ENCODE measurements around the gene FBXL3. TPM values are rescaled to one million over a fixed set of nuclear protein-coding genes. Genes with fewer than 3 reads are reported as not detected.
A peak's percentile ranks its signal among the peaks of the same experiment; 100 is the strongest.

FBXL3 gene
- total and polyA plus RNA-seq, 4 experiments from 2014 or later = 53.7 to 96.2 (median 80.7) TPM

DNA sequence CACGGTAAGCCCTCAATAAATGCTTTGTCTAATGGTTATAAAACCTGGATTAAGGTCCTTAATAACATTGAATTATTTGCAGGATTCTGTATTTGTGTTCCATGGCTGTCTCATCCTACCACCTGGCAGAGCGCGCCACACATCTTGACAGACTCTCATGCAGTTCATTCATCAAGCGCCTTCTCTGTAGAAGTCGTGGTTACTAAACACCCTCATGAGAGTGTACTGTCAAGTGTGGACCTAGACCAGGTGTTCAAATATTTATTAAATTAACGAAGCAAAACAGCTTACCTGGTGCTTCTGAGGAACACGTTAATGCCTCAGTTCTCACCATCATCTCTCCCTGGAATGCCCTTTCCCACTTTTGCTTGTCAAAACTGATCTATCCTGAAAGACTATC lies 13.1 kb upstream of the FBXL3 start:
- no peak overlapping the region for H3K4me3 ChIP-seq (ENCODE audit: low read length in 2 of 2)
- CTCF ChIA-PET (ENCODE audit: partially characterized antibody) = no interaction called here
- Mint-ChIP-seq H3K27me3 (no peaks in the 10 kb centered on the region), H3K27ac (no peak overlapping the region), H3K4me3 (no peak overlapping the region), H3K9me3 (peaks cover 0 to 2% (median 0%) of the 10 kb centered on the region in 8 donors), H3K36me3 (peaks cover 0 to 13% of the 10 kb centered on the region in 2 donors), H3K4me1 (peaks cover 0 to 7% (median under 1%) of the 10 kb centered on the region in 4 donors)
- H3K27me3 ChIP-seq (ENCODE audit: insufficient read depth, low read length) = no peaks in the 10 kb centered on the region
- DNase-seq = no peak
- no peak overlapping the region for H3K27ac ChIP-seq (ENCODE audit: low read depth, low read length)
- POLR2A ChIA-PET (ENCODE audit: partially characterized antibody) = no interaction called here
- peaks cover 3% of the 10 kb centered on the region for H3K36me3 ChIP-seq (ENCODE audit: insufficient read depth, low read length)
- no peaks in the 10 kb centered on the region for H3K4me1 ChIP-seq (ENCODE audit: insufficient read depth, low read length)
- no peaks in the 10 kb centered on the region for H3K9me3 ChIP-seq (ENCODE audit: control insufficient read depth in 1 of 2, low read length in 2 of 2)
- intact Hi-C loops (cut with micrococcal nuclease) = no loop called here

DNA sequence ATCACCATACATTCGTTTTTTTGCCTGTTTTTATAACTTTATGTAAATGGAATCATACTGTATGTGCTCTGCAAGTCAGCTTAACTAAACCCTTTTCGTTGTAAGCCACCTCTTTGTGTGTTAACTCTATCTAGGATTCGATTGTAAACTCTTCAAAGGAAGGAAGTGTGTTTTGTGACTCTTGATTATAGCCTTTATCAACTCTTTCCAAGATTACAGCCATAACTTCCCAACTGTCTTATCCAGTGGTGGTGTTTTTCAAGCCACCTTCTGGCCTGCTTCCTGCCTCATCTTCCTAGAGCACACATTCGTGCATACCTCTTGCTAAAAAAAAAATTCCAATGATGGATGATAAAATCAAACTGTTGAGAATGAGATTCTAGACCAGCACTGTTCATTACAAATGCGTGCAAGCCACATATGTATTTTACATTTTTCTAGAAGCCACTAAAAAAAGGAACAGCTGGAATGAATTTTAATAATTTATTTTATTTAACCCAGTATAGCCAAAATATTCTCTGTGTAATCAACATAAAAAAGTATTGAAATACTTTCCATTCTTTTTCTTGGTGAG lies 12.0 kb upstream of the FBXL3 start:
- no peak for DNase-seq
- CTCF ChIA-PET (ENCODE audit: partially characterized antibody) = no interaction called here
- peaks cover 0 to 7% (median under 1%) of the 10 kb centered on the region in 4 donors for H3K4me1 Mint-ChIP-seq
- peaks cover 0 to 5% of the 10 kb centered on the region in 2 donors for H3K36me3 Mint-ChIP-seq
- Histone ChIP-seq H3K27ac (ENCODE audit: low read depth, low read length) (no peak overlapping the region), H3K4me1 (ENCODE audit: insufficient read depth, low read length) (no peaks in the 10 kb centered on the region), H3K9me3 (ENCODE audit: control insufficient read depth in 1 of 2, low read length in 2 of 2) (no peaks in the 10 kb centered on the region), H3K4me3 (ENCODE audit: low read length in 2 of 2) (no peak overlapping the region), H3K36me3 (ENCODE audit: insufficient read depth, low read length) (no peaks in the 10 kb centered on the region), H3K27me3 (ENCODE audit: insufficient read depth, low read length) (no peaks in the 10 kb centered on the region)
- intact Hi-C loops (cut with micrococcal nuclease) = no loop called here
- POLR2A ChIA-PET (ENCODE audit: partially characterized antibody) = interaction anchor here (1.4 kb wide), 1 partner anchor 12 kb away, joined by 6 read pairs; the partner anchor contains the start of gene FBXL3
- no peaks in the 10 kb centered on the region for H3K27me3 Mint-ChIP-seq
- H3K27ac Mint-ChIP-seq = no peak overlapping the region
- H3K4me3 Mint-ChIP-seq = no peak overlapping the region
- H3K9me3 Mint-ChIP-seq = peaks cover 0 to 2% (median 0%) of the 10 kb centered on the region in 8 donors

DNA sequence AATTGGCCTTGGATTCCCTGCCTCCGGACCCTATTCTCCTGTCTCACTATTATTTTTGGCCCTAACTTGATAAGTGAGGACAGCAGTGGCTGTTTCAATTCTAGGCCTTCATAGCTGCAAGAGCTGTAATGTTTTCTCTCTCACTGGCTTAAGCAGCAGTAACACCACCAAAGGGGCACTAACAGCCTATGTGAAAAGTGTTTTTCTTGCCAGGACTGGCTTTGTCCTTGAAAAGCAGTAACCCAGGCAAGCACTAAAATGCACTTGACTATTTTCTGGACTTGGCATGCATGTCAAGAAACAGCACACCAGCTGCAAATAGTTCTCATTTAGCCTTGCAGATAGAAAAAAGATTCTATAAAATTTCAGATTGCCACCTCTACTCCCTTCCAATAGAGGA lies 9.3 kb upstream of the FBXL3 start:
- no peaks in the 10 kb centered on the region for H3K27me3 ChIP-seq (ENCODE audit: insufficient read depth, low read length)
- Mint-ChIP-seq H3K4me3 (no peak overlapping the region), H3K27me3 (no peaks in the 10 kb centered on the region), H3K27ac (no peak overlapping the region), H3K9me3 (peaks cover 0 to 2% (median 0%) of the 10 kb centered on the region in 8 donors), H3K4me1 (peaks cover 0 to 1% (median 0%) of the 10 kb centered on the region in 4 donors), H3K36me3 (no peaks in the 10 kb centered on the region)
- no peaks in the 10 kb centered on the region for H3K9me3 ChIP-seq (ENCODE audit: control insufficient read depth in 1 of 2, low read length in 2 of 2)
- H3K4me3 ChIP-seq (ENCODE audit: low read length in 2 of 2) = no peak overlapping the region
- ChIA-PET CTCF (ENCODE audit: partially characterized antibody) (no interaction called here), POLR2A (ENCODE audit: partially characterized antibody) (interaction anchor here (1.8 kb wide), 1 partner anchor 11 kb away, joined by 7 read pairs; no protein-coding TSS in a partner anchor)
- no peak overlapping the region for H3K27ac ChIP-seq (ENCODE audit: low read depth, low read length)
- H3K36me3 ChIP-seq (ENCODE audit: insufficient read depth, low read length) = no peaks in the 10 kb centered on the region
- no peaks in the 10 kb centered on the region for H3K4me1 ChIP-seq (ENCODE audit: insufficient read depth, low read length)
- no peak for DNase-seq
- intact Hi-C loops (cut with micrococcal nuclease) = no loop called here

GRCh38 chr13:77034881-77035280 lies 7.9 kb upstream of the FBXL3 start:
- no peaks in the 10 kb centered on the region for H3K9me3 ChIP-seq (ENCODE audit: control insufficient read depth in 1 of 2, low read length in 2 of 2)
- no peaks in the 10 kb centered on the region for H3K4me1 ChIP-seq (ENCODE audit: insufficient read depth, low read length)
- H3K36me3 ChIP-seq (ENCODE audit: insufficient read depth, low read length) = no peaks in the 10 kb centered on the region
- Mint-ChIP-seq H3K27ac (no peak overlapping the region), H3K27me3 (no peaks in the 10 kb centered on the region), H3K36me3 (no peaks in the 10 kb centered on the region), H3K4me3 (no peak overlapping the region), H3K9me3 (peaks cover 0 to 2% (median 0%) of the 10 kb centered on the region in 8 donors), H3K4me1 (no peaks in the 10 kb centered on the region)
- intact Hi-C loops (cut with micrococcal nuclease) = no loop called here
- no peaks in the 10 kb centered on the region for H3K27me3 ChIP-seq (ENCODE audit: insufficient read depth, low read length)
- DNase-seq = no peak
- H3K27ac ChIP-seq (ENCODE audit: low read depth, low read length) = no peak overlapping the region
- no peak overlapping the region for H3K4me3 ChIP-seq (ENCODE audit: low read length in 2 of 2)
- ChIA-PET POLR2A (ENCODE audit: partially characterized antibody) (interaction anchor here (0.5 to 1.8 kb wide), 2 partner anchors 9 to 14 kb away, joined by 3 to 7 read pairs; no protein-coding TSS in a partner anchor), CTCF (ENCODE audit: partially characterized antibody) (interaction anchor here (1.2 kb wide), 1 partner anchor 54 kb away, joined by 3 read pairs; no protein-coding TSS in a partner anchor)

DNA sequence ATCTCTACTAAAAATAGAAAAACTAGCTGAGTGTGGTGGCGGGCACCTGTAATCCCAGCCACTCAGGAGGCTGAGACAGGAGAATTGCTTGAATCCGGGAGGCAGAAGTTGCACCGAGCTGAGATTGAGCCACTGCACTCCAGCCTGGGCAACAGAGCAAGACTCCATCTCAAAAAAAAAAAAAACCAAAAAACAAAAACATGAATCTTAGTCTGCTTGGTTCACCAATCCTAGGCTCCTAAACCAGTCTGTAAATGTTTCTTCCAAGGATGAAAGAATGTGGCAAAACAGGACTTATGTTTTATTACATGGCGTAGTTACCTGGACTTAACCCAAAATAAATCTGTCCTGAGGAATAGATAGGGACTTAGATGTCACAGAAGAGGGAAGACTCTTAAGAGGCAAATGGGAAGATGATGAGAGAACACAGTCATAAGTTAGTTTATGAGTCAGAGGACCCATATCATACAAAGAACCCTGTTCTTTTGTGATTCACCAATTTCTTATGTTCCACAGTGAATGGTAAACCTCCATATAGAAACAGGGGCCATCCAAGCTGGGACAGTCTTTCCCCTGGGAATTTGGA lies 6.9 kb upstream of the FBXL3 start:
- POLR2A ChIA-PET (ENCODE audit: partially characterized antibody) = no interaction called here
- H3K27ac Mint-ChIP-seq = no peak overlapping the region
- H3K4me3 ChIP-seq (ENCODE audit: low read length in 2 of 2) = no peak overlapping the region
- H3K9me3 Mint-ChIP-seq = peaks cover 0 to 2% (median 0%) of the 10 kb centered on the region in 8 donors
- H3K27me3 Mint-ChIP-seq = no peaks in the 10 kb centered on the region
- H3K9me3 ChIP-seq (ENCODE audit: control insufficient read depth in 1 of 2, low read length in 2 of 2) = no peaks in the 10 kb centered on the region
- no peaks in the 10 kb centered on the region for H3K4me1 ChIP-seq (ENCODE audit: insufficient read depth, low read length)
- no peaks in the 10 kb centered on the region for H3K36me3 ChIP-seq (ENCODE audit: insufficient read depth, low read length)
- CTCF ChIA-PET (ENCODE audit: partially characterized antibody) = interaction anchor here (1.2 kb wide), 1 partner anchor 53 kb away, joined by 3 read pairs; no protein-coding TSS in a partner anchor
- no peaks in the 10 kb centered on the region for H3K4me1 Mint-ChIP-seq
- no peak for DNase-seq
- H3K4me3 Mint-ChIP-seq = no peak overlapping the region
- no peaks in the 10 kb centered on the region for H3K36me3 Mint-ChIP-seq
- no peak overlapping the region for H3K27ac ChIP-seq (ENCODE audit: low read depth, low read length)
- intact Hi-C loops (cut with micrococcal nuclease) = no loop called here
- H3K27me3 ChIP-seq (ENCODE audit: insufficient read depth, low read length) = no peaks in the 10 kb centered on the region

GRCh38 chr13:77031656-77032243 lies 4.8 kb upstream of the FBXL3 start:
- Mint-ChIP-seq H3K27ac (no peak overlapping the region), H3K36me3 (peaks cover 0 to 2% of the 10 kb centered on the region in 2 donors), H3K4me1 (peaks cover 8 to 18% (median 12%) of the 10 kb centered on the region in 4 donors), H3K27me3 (no peaks in the 10 kb centered on the region), H3K4me3 (no peak overlapping the region), H3K9me3 (no peaks in the 10 kb centered on the region)
- Histone ChIP-seq H3K9me3 (ENCODE audit: control insufficient read depth in 1 of 2, low read length in 2 of 2) (no peaks in the 10 kb centered on the region), H3K4me3 (ENCODE audit: low read length in 2 of 2) (no peak overlapping the region), H3K4me1 (ENCODE audit: insufficient read depth, low read length) (peaks cover 9% of the 10 kb centered on the region), H3K27me3 (ENCODE audit: insufficient read depth, low read length) (no peaks in the 10 kb centered on the region), H3K36me3 (ENCODE audit: insufficient read depth, low read length) (no peaks in the 10 kb centered on the region), H3K27ac (ENCODE audit: low read depth, low read length) (no peak overlapping the region)
- ChIA-PET POLR2A (ENCODE audit: partially characterized antibody) (no interaction called here), CTCF (ENCODE audit: partially characterized antibody) (interaction anchor here (1.4 kb wide), 1 partner anchor 30 kb away, joined by 3 read pairs; no protein-coding TSS in a partner anchor)
- no peak for DNase-seq
- intact Hi-C loops (cut with micrococcal nuclease) = no loop called here

- no peak overlapping the region for H3K27ac ChIP-seq (ENCODE audit: low read depth, low read length)
- intact Hi-C loops (cut with micrococcal nuclease) = loop anchor here (10.0 kb wide), 1 partner anchor 1395 kb away; the partner anchor contains the start of gene LMO7
- H3K36me3 ChIP-seq (ENCODE audit: insufficient read depth, low read length) = no peaks in the 10 kb centered on the region
- H3K27ac Mint-ChIP-seq = peak overlapping the region in 1 of 7 donors; percentile 80
- H3K27me3 ChIP-seq (ENCODE audit: insufficient read depth, low read length) = no peaks in the 10 kb centered on the region
- no peak for DNase-seq
- H3K9me3 Mint-ChIP-seq = no peaks in the 10 kb centered on the region
- CTCF ChIA-PET (ENCODE audit: partially characterized antibody) = no interaction called here
- peaks cover 12 to 38% (median 23%) of the 10 kb centered on the region in 4 donors for H3K4me1 Mint-ChIP-seq
- peaks cover 0 to 17% of the 10 kb centered on the region in 2 donors for H3K36me3 Mint-ChIP-seq
- POLR2A ChIA-PET (ENCODE audit: partially characterized antibody) = no interaction called here
- no peaks in the 10 kb centered on the region for H3K9me3 ChIP-seq (ENCODE audit: control insufficient read depth in 1 of 2, low read length in 2 of 2)
- H3K4me3 ChIP-seq (ENCODE audit: low read length in 2 of 2) = no peak overlapping the region
- peak overlapping the region in 1 of 8 donors; percentile 53 for H3K4me3 Mint-ChIP-seq
- H3K4me1 ChIP-seq (ENCODE audit: insufficient read depth, low read length) = peaks cover 24% of the 10 kb centered on the region
- H3K27me3 Mint-ChIP-seq = no peaks in the 10 kb centered on the region
Observed at GRCh38 chr13:77029436-77029835, 2.5 kb upstream of the FBXL3 start.
